Nephron progenitor cell (in vitro differentiated cells): ENCODE data around the gene FLT4.

Experiments used
- DNase-seq: peaks from one replicate; pipeline ENCODE4 v3.0.0; 2021
- H3K27ac Mint-ChIP-seq: 2 replicates; pipeline ENCODE4 v1.8.0; 2021; ENCODE audit warnings: mild to moderate bottlenecking, moderate library complexity, mixed read lengths
- H3K27me3 Mint-ChIP-seq: 2 replicates; pipeline ENCODE4 v1.8.0; 2021; ENCODE audit warnings: mild to moderate bottlenecking, low read depth, mixed read lengths; ENCODE audit not compliant: poor library complexity
- H3K36me3 Mint-ChIP-seq: 2 replicates; pipeline ENCODE4 v1.8.0; 2021; ENCODE audit warnings: low read depth, mixed read lengths
- H3K4me1 Mint-ChIP-seq: 2 replicates; pipeline ENCODE4 v1.8.0; 2021; ENCODE audit warnings: mixed read lengths
- H3K4me3 Mint-ChIP-seq: 2 replicates; pipeline ENCODE4 v1.8.0; 2021; ENCODE audit warnings: mild to moderate bottlenecking, moderate library complexity, mixed read lengths
- H3K9me3 Mint-ChIP-seq: 2 replicates; pipeline ENCODE4 v1.8.0; 2021; ENCODE audit warnings: mild to moderate bottlenecking, moderate library complexity, mixed read lengths
- CTCF ChIP-seq: fragments of 200-600 bp; sonication (generic); IDR thresholded peaks from 2 replicates; pipeline ENCODE4 v1.5.0; 2021; ENCODE audit warnings: antibody characterized with exemption

Gene FLT4

GRCh38 chr5:180594311-180595045 lies 54.9 kb downstream of the FLT4 start:
- peaks cover 4% of the 10 kb centered on the region for H3K9me3 Mint-ChIP-seq
- TF ChIP-seq CTCF: no peak
- peaks cover 4% of the 10 kb centered on the region for H3K36me3 Mint-ChIP-seq

GRCh38 chr5:180593446-180594206 lies 55.8 kb downstream of the FLT4 start:
- peaks cover 6% of the 10 kb centered on the region for H3K36me3 Mint-ChIP-seq
- no peak for TF ChIP-seq CTCF
- H3K4me1 Mint-ChIP-seq: peaks cover 31% of the 10 kb centered on the region
- H3K4me3 Mint-ChIP-seq: no peak overlapping the region
- no peak overlapping the region for H3K27ac Mint-ChIP-seq
- H3K27me3 Mint-ChIP-seq: peaks cover 44% of the 10 kb centered on the region
- DNase-seq: no peak
- peaks cover 11% of the 10 kb centered on the region for H3K9me3 Mint-ChIP-seq

More at GRCh38 chr5:180594311-180595045, 54.9 kb downstream of the FLT4 start:
- no peak overlapping the region for H3K4me3 Mint-ChIP-seq
- peaks cover 36% of the 10 kb centered on the region for H3K27me3 Mint-ChIP-seq
- no peak overlapping the region for H3K27ac Mint-ChIP-seq
- H3K4me1 Mint-ChIP-seq: peaks cover 24% of the 10 kb centered on the region
- DNase-seq: no peak

- no peak for DNase-seq
- peaks cover 39% of the 10 kb centered on the region for H3K4me1 Mint-ChIP-seq
- H3K4me3 Mint-ChIP-seq: peak overlapping the region; percentile 75
- no peak for TF ChIP-seq CTCF
- peaks cover 58% of the 10 kb centered on the region for H3K27me3 Mint-ChIP-seq
- H3K27ac Mint-ChIP-seq: no peak overlapping the region
- peaks cover 14% of the 10 kb centered on the region for H3K9me3 Mint-ChIP-seq
- H3K36me3 Mint-ChIP-seq: peaks cover 6% of the 10 kb centered on the region
Observed at GRCh38 chr5:180592176-180592575, 57.2 kb downstream of the FLT4 start.

- Mint-ChIP-seq H3K4me1 (peaks cover 39% of the 10 kb centered on the region), H3K27me3 (peaks cover 64% of the 10 kb centered on the region), H3K9me3 (peaks cover 18% of the 10 kb centered on the region), H3K36me3 (peaks cover 6% of the 10 kb centered on the region), H3K27ac (no peak within 1 kb of the TSS), H3K4me3 (peak within 1 kb of the TSS; percentile 75)
- TF ChIP-seq CTCF: no peak
- peak; percentile 35 for DNase-seq
Observed at GRCh38 chr5:180591311-180591887, 58.0 kb downstream of the FLT4 start, which contains the start of gene SCGB3A1. SCGB3A1 (minus strand) TSS chr5:180591499; CDS start chr5:180591462, 37 bp downstream.

- Mint-ChIP-seq H3K4me3 (peak overlapping the region; percentile 38), H3K9me3 (peaks cover 20% of the 10 kb centered on the region), H3K4me1 (peaks cover 34% of the 10 kb centered on the region), H3K27ac (no peak overlapping the region), H3K27me3 (peaks cover 67% of the 10 kb centered on the region), H3K36me3 (peaks cover 6% of the 10 kb centered on the region)
- DNase-seq: peak; percentile 53
- no peak for TF ChIP-seq CTCF
Observed at GRCh38 chr5:180590543-180591310, 58.7 kb downstream of the FLT4 start.
